HG02884 (cell line): ENCODE results near the gene PSMF1.

Source experiments
- ATAC-seq: cut with Tn5 transposase; IDR thresholded peaks from one replicate; pipeline ENCODE4 v1.9.1; 2021; ENCODE audit warnings: mild to moderate bottlenecking, moderate library complexity; ENCODE audit not compliant: unreplicated experiment

PSMF1 gene

DNA sequence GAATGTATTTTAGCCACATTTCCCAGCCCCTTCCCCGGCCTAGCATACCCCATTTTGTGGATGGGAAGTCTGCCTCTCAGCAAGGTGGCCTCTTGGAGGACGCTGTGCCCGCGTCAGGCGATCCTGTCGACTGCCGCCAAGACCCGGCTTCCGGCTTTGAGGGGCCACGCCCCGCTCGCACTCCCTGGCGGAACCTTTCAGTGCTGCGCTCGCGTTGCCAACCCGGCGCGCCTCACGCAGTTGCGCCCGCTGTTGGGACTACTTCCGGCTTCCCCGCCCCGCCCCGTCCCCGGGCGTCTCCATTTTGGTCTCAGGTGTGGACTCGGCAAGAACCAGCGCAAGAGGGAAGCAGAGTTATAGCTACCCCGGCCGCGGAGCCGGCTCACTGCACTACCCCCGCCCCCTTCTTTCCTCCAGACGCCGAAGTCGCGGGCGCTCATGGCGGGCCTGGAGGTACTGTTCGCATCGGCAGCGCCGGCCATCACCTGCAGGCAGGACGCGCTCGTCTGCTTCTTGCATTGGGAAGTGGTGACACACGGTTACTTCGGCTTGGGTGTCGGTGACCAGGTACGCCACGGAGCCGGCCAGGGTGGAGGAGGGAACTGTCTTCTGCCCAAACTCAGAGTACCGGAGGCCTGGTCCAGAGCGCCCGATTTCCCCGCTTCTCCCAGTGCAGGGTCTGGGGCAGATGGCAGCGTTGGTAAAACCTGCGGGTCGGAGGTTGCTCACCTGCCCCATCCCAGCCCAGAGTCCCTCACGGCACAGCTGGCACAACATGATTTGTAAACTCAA, at the start of gene PSMF1:
PSMF1 (plus strand) TSS at position 267 of the 792 bp plus-strand sequence; CDS start at position 439, 172 bp downstream.
- peak; percentile 95 for ATAC-seq

- ATAC-seq: no peak
Measured at GRCh38 chr20:1072258-1072657, 46.1 kb upstream of the PSMF1 start.

DNA sequence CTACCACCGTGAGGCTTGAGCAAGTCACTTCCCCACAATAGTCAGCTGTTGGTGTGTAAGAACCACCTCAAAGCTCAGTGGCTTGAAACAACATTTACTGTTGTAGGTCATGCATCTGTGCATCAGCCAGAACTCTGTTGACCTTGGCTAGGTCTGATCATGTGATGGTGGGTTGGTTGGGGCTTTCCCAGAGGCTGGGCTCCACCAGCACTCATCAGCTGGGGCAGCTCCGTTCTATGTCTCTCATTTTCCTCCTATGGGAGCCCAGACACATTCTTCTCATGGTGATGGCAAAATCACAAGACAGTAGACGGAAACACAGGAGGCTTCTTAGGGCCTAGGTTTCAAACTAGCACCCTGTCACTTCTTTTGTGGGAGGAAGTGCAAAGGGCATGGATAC, 42.8 kb upstream of the PSMF1 start:
- no peak for ATAC-seq

- no peak for ATAC-seq
Measured at GRCh38 chr20:1081891-1082290, 36.5 kb upstream of the PSMF1 start.

- ATAC-seq: no peak
Measured at GRCh38 chr20:1083431-1084080, 34.8 kb upstream of the PSMF1 start.

- ATAC-seq: no peak
Measured at GRCh38 chr20:1085492-1086276, 32.7 kb upstream of the PSMF1 start.

- ATAC-seq: no peak
Measured at GRCh38 chr20:1086277-1087213, 31.9 kb upstream of the PSMF1 start.

- no peak for ATAC-seq
Measured at GRCh38 chr20:1087311-1087905, 31.0 kb upstream of the PSMF1 start.

DNA sequence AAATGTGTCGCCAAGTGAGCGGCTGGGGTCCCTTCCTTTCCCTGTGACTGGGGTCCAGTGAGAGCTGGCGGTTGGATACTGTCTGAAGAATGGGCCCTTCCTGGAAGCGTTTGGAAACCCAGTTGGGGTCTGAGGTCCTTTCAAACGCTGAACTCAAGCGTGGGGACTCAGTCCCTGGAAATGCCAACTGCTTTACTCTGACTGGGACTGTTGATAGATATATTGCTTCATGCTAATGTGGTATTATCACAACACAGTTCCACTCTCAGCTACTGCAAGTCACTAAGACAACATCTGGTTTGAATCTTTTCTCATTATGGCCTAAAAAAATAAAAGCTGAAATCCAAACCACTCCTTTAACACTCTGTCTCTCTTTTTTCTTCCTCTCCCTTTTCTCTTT, 23.7 kb upstream of the PSMF1 start:
- no peak for ATAC-seq

GRCh38 chr20:1101533-1101932, 16.9 kb upstream of the PSMF1 start:
- no peak for ATAC-seq

DNA sequence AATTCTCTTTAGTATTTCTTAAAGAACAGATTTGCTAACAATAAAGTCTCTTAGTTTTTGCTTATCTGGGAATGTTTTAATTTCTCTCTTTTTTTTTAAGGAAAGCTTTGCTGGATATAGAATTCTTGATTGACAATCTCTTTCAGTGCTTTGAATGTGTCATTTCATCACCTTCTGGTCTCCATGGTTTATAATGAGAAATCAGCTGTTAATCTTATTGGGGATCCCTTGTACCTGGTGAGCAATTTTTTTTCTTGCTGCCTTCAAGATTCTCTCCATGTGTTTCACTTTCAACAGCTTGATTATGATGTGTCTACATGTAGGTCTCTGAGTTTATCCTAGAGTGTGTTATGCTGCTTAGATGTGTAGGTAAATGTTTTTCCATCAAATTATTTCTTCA, 16.4 kb upstream of the PSMF1 start:
- no peak for ATAC-seq

GRCh38 chr20:1103751-1104150, 14.7 kb upstream of the PSMF1 start:
- no peak for ATAC-seq

- ATAC-seq: no peak
Measured at GRCh38 chr20:1105599-1106194, 12.7 kb upstream of the PSMF1 start.

DNA sequence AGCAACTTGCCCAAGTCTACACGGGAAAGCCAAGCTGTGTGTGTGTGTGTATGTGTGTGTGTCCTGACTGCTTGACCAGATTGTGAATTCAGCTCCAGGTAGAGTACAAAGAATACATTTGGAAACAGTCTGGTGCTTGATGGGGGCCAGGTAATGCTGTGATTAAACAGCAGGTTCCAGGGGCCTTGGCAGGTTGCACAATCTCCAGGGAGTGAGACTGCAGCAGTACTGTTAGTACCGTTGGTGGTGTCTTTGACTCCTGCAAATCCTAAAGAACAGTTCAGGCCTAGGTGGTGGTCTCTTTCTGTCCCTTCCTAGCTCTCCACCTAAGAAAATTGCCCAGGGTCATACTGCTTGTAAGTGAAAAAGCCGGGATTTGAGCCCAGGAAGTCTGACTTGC, 11.2 kb upstream of the PSMF1 start:
- ATAC-seq: no peak

DNA sequence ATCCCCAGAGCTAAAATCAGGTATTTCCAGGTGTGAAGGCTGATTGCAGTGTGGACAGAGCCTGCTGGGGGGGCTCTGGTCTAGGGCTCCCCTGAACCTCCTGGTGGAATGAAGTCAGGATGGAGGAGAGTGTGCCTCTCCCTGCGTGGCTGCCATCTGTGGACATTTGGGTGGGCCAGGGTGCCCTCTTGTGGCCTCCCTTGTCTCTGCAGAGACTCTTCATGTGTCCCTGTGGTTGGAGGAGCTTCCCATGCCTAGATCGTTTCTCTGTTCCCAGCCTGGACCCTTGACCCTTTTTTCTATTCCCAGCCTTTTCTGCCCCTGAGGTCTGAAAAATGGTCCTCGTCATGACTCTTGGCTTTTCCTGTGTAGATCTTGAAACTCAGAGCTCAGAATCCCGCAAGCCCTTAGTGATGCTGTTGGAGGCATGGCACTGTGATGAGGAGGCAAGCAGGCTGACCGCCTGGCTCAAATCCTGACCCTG, 9.9 kb upstream of the PSMF1 start:
- ATAC-seq: no peak

DNA sequence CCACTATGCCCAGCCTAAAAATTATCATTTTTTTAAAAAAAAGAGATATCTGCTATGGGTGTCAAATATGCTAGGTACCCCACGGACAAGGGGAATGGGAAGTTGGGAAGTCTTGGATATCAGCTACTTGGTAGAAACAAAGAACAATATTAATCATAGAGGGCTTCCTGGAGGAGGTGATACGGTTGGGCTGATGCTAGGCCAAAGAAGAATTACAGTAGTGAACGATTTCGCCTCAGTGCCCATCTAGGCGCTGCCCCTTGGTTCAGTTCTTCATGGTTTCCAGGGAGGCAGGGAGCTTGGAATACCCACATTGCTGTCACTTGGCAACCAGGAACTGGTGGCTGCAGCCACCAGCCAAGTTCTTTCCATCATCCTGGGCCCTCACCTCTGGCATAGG, 5.5 kb upstream of the PSMF1 start:
- no peak for ATAC-seq

- ATAC-seq: no peak
Measured at GRCh38 chr20:1118004-1118335, 432 bp upstream of the PSMF1 start.

DNA sequence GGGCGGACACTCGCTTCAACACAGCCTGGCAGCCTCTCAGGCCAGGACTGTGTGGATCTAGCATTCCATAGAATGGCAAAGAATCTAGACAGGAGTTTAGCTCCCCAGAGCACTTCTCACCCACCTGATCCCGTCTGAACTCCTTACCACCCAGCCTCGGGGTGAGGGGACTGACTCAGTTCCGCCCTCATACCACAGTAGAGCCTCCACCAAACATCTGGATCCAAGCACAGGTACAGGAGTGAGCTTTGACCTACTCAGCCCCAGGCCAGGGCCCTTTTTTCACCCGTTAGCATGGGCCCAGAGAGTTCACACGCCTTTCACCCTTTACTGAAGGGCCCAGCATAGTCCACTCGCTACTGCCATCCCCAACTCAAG, 715 bp downstream of the PSMF1 start:
- ATAC-seq: no peak

DNA sequence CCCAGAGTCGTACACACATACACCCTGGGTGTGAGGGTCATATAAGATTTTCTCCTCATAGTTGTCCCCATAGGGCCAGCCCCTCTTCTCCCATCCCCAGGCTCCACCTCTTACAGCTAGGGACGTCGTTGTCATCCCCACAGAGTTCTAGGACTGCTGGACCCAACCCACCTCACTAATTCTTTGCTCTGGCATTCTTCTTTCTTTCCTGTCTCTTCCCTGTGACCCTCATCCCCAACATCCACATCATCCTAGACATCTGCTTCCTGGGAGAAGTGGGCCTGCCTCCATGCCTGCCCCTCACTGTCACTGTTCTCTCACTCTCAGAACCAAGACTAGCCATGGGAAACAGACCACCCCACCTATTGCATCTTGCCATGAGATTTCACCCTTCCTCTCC, 1.1 kb downstream of the PSMF1 start:
- ATAC-seq: no peak

DNA sequence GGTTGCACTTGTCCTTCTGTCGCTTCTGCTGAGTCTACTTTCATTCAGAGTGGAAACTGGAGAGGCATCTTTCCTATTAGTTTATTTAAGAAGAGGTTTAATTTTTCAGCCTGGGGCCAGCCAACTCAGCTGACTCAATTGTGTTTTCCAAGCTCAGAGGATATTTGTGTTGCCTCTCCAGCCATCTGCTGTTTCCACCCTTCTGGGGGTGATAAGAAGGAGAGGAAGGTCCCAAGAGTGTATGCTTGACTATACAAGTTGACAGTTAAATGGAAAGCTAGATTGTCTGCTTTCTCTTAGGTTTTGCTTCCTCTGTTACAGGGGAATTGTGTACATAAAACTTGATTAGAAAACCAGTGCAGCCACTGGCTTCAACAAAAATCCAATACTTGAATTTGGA, 3.0 kb downstream of the PSMF1 start:
- no peak for ATAC-seq
